Esophagus (tissue), 2 donors: Measurements from ENCODE around the gene TESK1. TPM values are rescaled to one million over a fixed set of nuclear protein-coding genes. Genes with fewer than 3 reads are reported as not detected.
"Not testable (repeated sequence)": the region's sequence is repeated elsewhere in the genome, so short reads cannot be mapped to it uniquely, and the experiment has no call there.

Experiments used
- H3K27ac ChIP-seq, 2 donors: one replicate each; pipeline ENCODE4 v1.5.1; 2013; ENCODE audit warnings: low read depth in 2 of 2, mild to moderate bottlenecking in 2 of 2, inconsistent platforms in 1 of 2, low read length in 1 of 2, moderate library complexity in 1 of 2
- H3K27me3 ChIP-seq, 2 donors: one replicate each; pipeline ENCODE4 v1.6.1; 2013; ENCODE audit warnings: low read length in 2 of 2, control low read depth in 1 of 2, mild to moderate bottlenecking in 1 of 2; ENCODE audit not compliant: insufficient read depth in 2 of 2, control insufficient read depth in 1 of 2
- H3K36me3 ChIP-seq, 2 donors: one replicate each; pipeline ENCODE4 v1.6.1; 2013; ENCODE audit warnings: low read length in 1 of 2; ENCODE audit not compliant: control insufficient read depth in 2 of 2, insufficient read depth in 2 of 2
- H3K4me1 ChIP-seq, 2 donors: one replicate each; pipeline ENCODE4 v1.6.1; 2013; ENCODE audit warnings: low read length in 1 of 2; ENCODE audit not compliant: control insufficient read depth in 2 of 2, insufficient read depth in 2 of 2
- H3K4me3 ChIP-seq, 2 donors: one replicate each; pipeline ENCODE4 v1.5.1; 2013; ENCODE audit warnings: low read length in 2 of 2, mild to moderate bottlenecking in 2 of 2, low read depth in 1 of 2, moderate library complexity in 1 of 2
- H3K9me3 ChIP-seq, 2 donors: one replicate each; pipeline ENCODE4 v1.6.1; 2013; ENCODE audit warnings: mild to moderate bottlenecking in 2 of 2, low read depth in 1 of 2, low read length in 1 of 2, moderate library complexity in 1 of 2; ENCODE audit not compliant: control insufficient read depth in 2 of 2, insufficient read depth in 1 of 2
- WGBS, 2 donors: extraction: QIAGEN DNeasy Blood & Tissue Kit; methylation state at CpG; one replicate each; pipeline ENCODE4 v1.1.7; 2013; 5-methylcytosine and 5-hydroxymethylcytosine counted together
- polyA plus RNA-seq, 2 donors: library from polyadenylated mRNA; stranded (reverse); fragments of 200-250 nt; gene quantifications; one replicate each; pipeline ENCODE4 v1.2.3, GENCODE V29; 2013
- donor health status: healthy with polysubstance abuse.
- donor health status: Bipolar disorder and iron deficiency.

TESK1 gene
- polyA plus RNA-seq, 2 donors: 15.3 to 22.7 TPM

GRCh38 chr9:35627575-35627974 lies 22.5 kb downstream of the TESK1 start:
- H3K9me3 ChIP-seq: no peaks in the 10 kb centered on the region
- H3K27me3 ChIP-seq: no peaks in the 10 kb centered on the region
- no peak overlapping the region for H3K4me3 ChIP-seq
- 85 to 89% methylated on average over 2 of the region's 2 CpGs for WGBS, 2 donors
- no peak overlapping the region for H3K27ac ChIP-seq
- no peaks in the 10 kb centered on the region for H3K36me3 ChIP-seq
- no peaks in the 10 kb centered on the region for H3K4me1 ChIP-seq

DNA sequence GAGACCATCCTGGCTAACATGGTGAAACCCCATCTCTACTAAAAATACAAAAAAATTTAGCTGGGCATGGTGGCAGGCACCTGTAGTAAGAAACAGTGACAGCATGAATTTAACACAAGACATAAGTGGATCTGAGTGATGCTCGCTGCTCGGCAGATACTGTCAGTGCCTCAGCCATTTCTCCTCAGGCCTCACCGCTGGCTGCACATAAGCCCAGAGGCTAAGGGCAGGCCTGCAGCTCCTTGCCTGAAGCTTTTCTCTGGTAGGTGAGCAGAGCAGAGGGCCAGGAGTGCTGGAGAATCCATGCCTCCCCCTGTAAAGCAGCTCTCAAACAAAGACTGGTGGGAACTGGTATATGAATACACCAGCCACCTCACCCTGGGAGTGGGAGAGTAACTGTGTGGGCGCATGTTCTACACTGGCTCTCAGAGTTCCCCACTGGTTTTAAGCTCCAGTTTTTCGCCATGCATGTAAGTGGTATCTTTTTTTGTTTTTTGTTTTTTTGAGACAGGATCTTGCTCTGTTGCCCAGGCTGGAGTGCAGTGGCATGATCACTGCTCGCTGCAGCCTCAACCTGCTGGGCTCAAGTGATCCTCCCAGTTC lies 23.4 kb downstream of the TESK1 start:
- Histone ChIP-seq H3K4me1 (no peaks in the 10 kb centered on the region), H3K27me3 (no peaks in the 10 kb centered on the region), H3K4me3 (no peak overlapping the region), H3K36me3 (no peaks in the 10 kb centered on the region), H3K9me3 (no peaks in the 10 kb centered on the region), H3K27ac (no peak overlapping the region)
- 93 to 98% methylated on average over 6 of the region's 6 CpGs for WGBS, 2 donors

- no peaks in the 10 kb centered on the region for H3K27me3 ChIP-seq
These were observed 24.5 kb downstream of the TESK1 start for GRCh38 chr9:35629597-35629996.

GRCh38 chr9:35635730-35636129 lies 30.7 kb downstream of the TESK1 start:
- H3K36me3 ChIP-seq: peaks cover 0 to 3% of the 10 kb centered on the region in 2 donors
- H3K27ac ChIP-seq: no peak overlapping the region
- no peaks in the 10 kb centered on the region for H3K27me3 ChIP-seq
- no peak overlapping the region for H3K4me3 ChIP-seq
- no peaks in the 10 kb centered on the region for H3K9me3 ChIP-seq
- H3K4me1 ChIP-seq: no peaks in the 10 kb centered on the region

More at GRCh38 chr9:35629597-35629996, 24.5 kb downstream of the TESK1 start:
- Histone ChIP-seq H3K4me3 (no peak overlapping the region), H3K27ac (no peak overlapping the region), H3K4me1 (no peaks in the 10 kb centered on the region), H3K36me3 (no peaks in the 10 kb centered on the region), H3K9me3 (no peaks in the 10 kb centered on the region)
- WGBS, 2 donors: 84 to 89% methylated on average over 5 of the region's 5 CpGs

GRCh38 chr9:35636135-35636876 lies 31.2 kb downstream of the TESK1 start:
- 81 to 88% methylated on average over 9 of the region's 9 CpGs for WGBS, 2 donors
- no peaks in the 10 kb centered on the region for H3K9me3 ChIP-seq
- no peaks in the 10 kb centered on the region for H3K27me3 ChIP-seq
- H3K27ac ChIP-seq: no peak overlapping the region
- no peak overlapping the region for H3K4me3 ChIP-seq
- H3K4me1 ChIP-seq: no peaks in the 10 kb centered on the region
- peaks cover 0 to 3% of the 10 kb centered on the region in 2 donors for H3K36me3 ChIP-seq

- 94 to 96% methylated on average over 6 of the region's 6 CpGs for WGBS, 2 donors
- H3K27me3 ChIP-seq, H3K4me1 ChIP-seq, H3K27ac ChIP-seq, H3K36me3 ChIP-seq, H3K4me3 ChIP-seq, H3K9me3 ChIP-seq: not testable (repeated sequence)
These were observed 31.8 kb downstream of the TESK1 start for GRCh38 chr9:35636877-35637246.

- H3K4me3 ChIP-seq, H3K27me3 ChIP-seq, H3K27ac ChIP-seq, H3K36me3 ChIP-seq, H3K4me1 ChIP-seq, H3K9me3 ChIP-seq: not testable (repeated sequence)
- WGBS, 2 donors: 90 to 95% methylated on average over 9 of the region's 9 CpGs
These were observed 32.4 kb downstream of the TESK1 start for GRCh38 chr9:35637427-35637955.

GRCh38 chr9:35638751-35639150 lies 33.7 kb downstream of the TESK1 start:
- WGBS, 2 donors: 71 to 74% methylated on average over 7 of the region's 8 CpGs
- not testable (repeated sequence) for H3K36me3 ChIP-seq, H3K4me1 ChIP-seq, H3K27me3 ChIP-seq, H3K27ac ChIP-seq, H3K4me3 ChIP-seq, H3K9me3 ChIP-seq

GRCh38 chr9:35639225-35639624 lies 34.2 kb downstream of the TESK1 start:
- H3K4me1 ChIP-seq, H3K9me3 ChIP-seq, H3K27ac ChIP-seq, H3K27me3 ChIP-seq, H3K4me3 ChIP-seq, H3K36me3 ChIP-seq: not testable (repeated sequence)
- WGBS, 2 donors: 46 to 67% methylated on average over 1 of the region's 1 CpG

DNA sequence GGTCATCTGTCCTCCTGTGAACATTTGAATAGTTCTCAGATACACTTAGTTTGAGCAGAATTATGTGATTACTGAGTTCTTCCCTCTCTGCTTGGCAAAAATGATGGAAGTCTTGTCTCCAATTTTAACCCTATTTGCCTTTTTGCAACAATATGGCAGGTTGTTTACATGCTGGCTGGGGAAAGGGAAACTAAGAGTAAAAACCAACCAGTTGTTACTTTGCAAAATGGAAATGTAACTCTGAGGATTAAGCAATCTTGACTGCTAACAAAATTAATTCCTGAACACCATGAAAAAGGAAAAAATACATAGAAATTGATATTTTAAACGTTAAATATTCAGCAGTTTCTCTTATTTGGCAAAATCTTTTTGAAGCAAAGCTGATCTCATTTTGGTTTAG lies 34.6 kb downstream of the TESK1 start:
- peaks cover 0 to 3% of the 10 kb centered on the region in 2 donors for H3K36me3 ChIP-seq
- no peaks in the 10 kb centered on the region for H3K27me3 ChIP-seq
- H3K27ac ChIP-seq: no peak overlapping the region
- no peaks in the 10 kb centered on the region for H3K4me1 ChIP-seq
- no peak overlapping the region for H3K4me3 ChIP-seq
- H3K9me3 ChIP-seq: no peaks in the 10 kb centered on the region
- 80 to 85% methylated on average over 1 of the region's 1 CpG for WGBS, 2 donors
